Omental fat pad (tissue), 4 donors: ENCODE measurements around the gene MAP9. TPM values are rescaled to one million over a fixed set of nuclear protein-coding genes. Genes with fewer than 3 reads are reported as not detected.

Source experiments
- ATAC-seq: fragments of 150-250 bp; one replicate; pipeline ENCODE4 v1.9.1; 2016; ENCODE audit warnings: mild to moderate bottlenecking, moderate library complexity; ENCODE audit not compliant: low FRiP score
- DNase-seq: peaks from one replicate; pipeline ENCODE4 v3.0.0-alpha.2; 2019; ENCODE audit warnings: low spot score
- total RNA-seq, 4 donors: library from RNA; depleted of rRNA; stranded (reverse); fragments of >200 nt; gene quantifications; one replicate each; pipeline ENCODE4 v1.1.0, GENCODE V29; 2016
- TF ChIP-seq, protein P1 (sequence below), 3 donors: fragments of 450-650 bp; IDR thresholded peaks; one replicate each; pipeline ENCODE4 v1.5.1; 2016 to 2017; ENCODE audit warnings: antibody characterized with exemption in 3 of 3, mild to moderate bottlenecking in 3 of 3, moderate library complexity in 2 of 3

The MAP9 gene
- total RNA-seq, 4 donors from 2014 or later = 5.0 to 7.9 (median 6.4) TPM

DNA sequence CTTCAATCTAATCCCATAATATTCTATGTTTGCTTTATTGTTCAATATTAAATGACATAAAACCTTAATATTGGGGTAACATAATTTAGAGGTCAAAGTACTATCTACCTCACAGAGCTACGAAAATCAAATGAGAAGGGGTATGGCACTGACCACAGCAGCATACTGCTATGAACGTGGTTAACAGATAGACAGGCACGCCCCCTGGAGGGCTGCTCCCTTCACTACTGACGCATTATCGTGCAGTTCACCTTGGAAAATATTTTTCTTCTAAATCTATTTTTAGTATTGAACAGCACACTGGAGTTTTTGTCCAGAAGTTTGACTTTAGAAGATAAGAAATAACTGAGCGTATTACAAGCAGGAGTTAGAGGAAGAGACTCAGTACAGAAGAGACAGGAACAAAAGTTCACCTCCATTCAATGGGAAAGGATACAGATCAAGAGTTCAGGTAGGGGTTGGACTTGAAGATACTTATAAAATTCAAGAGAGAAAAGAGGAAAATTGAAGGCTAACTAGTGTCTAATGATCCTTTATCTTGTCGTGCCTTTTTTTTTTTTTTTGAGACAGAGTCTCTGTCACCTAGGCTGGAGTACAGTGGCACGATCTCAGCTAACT lies 22.7 kb downstream of the MAP9 start:
- TF ChIP-seq, protein P1, sequence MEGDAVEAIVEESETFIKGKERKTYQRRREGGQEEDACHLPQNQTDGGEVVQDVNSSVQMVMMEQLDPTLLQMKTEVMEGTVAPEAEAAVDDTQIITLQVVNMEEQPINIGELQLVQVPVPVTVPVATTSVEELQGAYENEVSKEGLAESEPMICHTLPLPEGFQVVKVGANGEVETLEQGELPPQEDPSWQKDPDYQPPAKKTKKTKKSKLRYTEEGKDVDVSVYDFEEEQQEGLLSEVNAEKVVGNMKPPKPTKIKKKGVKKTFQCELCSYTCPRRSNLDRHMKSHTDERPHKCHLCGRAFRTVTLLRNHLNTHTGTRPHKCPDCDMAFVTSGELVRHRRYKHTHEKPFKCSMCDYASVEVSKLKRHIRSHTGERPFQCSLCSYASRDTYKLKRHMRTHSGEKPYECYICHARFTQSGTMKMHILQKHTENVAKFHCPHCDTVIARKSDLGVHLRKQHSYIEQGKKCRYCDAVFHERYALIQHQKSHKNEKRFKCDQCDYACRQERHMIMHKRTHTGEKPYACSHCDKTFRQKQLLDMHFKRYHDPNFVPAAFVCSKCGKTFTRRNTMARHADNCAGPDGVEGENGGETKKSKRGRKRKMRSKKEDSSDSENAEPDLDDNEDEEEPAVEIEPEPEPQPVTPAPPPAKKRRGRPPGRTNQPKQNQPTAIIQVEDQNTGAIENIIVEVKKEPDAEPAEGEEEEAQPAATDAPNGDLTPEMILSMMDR (IDR thresholded peaks at IDR 0.05) = peak in 1 of 3 donors; percentile 21

GRCh38 chr4:155342142-155342541 lies 34.6 kb downstream of the MAP9 start:
- DNase-seq (no peak), ATAC-seq (no peak)
- TF ChIP-seq, protein P1 (IDR thresholded peaks at IDR 0.05) = no peak

More for the DNA sequence above, 22.7 kb downstream of the MAP9 start:
- ATAC-seq (peak; percentile 75), DNase-seq (peak; percentile 55)

- TF ChIP-seq, protein P1 (IDR thresholded peaks at IDR 0.05) = no peak
- ATAC-seq = no peak
- DNase-seq = no peak
Observed at GRCh38 chr4:155339999-155340398, 36.8 kb downstream of the MAP9 start.

DNA sequence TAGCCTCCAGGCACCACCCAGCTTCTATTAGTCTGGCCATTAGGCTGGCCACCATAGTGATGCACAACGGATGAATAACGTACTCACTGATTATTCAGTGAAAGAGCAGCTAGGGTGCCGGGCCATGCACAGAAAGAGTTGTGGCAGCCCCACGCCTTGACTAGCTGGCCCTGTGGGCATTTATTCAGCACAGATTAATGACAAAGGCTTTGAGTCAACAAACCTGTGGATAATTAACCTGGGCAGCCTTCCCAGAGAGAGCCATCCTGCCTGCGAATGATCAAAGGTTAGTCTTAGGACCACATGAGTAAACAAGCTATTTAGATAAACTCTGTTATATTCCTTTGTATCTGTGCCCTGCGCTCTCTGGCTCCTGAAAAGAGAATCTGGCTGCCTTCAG lies 37.2 kb downstream of the MAP9 start:
- DNase-seq (no peak), ATAC-seq (no peak)
- TF ChIP-seq, protein P1 (IDR thresholded peaks at IDR 0.05) = no peak

DNA sequence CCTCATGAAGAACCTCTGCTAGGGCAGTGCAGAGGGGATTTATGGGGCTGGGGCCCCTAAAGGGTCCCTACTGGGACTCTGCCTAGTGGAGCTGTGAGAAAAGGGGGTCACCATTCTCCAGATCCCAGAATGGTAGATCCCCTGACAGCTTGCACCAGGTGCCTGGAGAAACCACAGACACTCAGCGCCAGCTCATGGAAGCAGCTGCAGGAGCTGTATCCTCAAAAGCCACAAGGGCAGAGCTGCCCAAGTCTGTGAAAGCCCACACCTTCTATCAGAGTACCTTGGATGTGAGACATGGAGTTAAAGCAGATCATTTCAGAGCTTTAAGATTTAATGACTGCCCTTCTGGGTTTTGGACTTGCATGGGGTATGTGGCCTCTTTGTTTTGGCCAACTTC lies 38.6 kb downstream of the MAP9 start:
- DNase-seq (no peak), ATAC-seq (no peak)
- TF ChIP-seq, protein P1 (IDR thresholded peaks at IDR 0.05) = no peak

DNA sequence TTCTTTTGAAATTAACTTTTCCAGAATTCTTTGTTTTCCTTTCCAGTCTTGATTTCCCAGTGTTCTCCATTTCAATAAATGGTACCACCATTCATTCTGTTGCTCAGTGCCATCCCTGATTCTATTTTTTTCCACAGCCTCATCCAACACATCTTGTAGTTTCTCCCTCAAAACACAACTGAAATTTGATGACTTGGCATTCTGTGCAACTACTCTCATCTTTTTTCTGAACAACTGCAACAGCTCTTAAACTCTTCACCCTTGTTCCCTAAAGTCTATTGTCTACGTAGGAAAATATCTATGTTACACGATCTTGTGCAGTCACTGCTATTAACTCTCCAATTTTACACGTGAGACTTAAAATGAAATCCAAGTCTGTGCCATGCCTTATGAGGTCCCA lies 40.5 kb downstream of the MAP9 start:
- TF ChIP-seq, protein P1 (IDR thresholded peaks at IDR 0.05) = no peak
- ATAC-seq = no peak
- no peak for DNase-seq

DNA sequence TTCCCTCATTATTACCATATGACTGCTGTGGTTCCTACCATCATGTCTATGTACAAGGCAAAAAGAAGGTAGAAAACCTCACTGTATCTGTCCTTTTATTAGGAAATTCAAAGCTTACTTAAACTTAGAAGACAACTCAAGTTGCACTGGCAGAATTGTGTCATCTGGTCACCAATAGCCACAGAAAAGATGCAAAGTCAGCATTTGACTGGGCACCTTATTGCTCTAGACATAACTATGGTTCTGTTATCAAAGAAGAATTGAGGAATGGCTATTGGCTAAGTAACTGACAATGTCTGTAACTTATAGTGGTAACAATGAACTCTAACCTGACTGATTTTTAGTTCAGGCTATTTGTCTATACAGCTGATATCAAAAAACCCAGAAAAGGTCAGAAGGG lies 45.3 kb downstream of the MAP9 start:
- no peak for DNase-seq
- no peak for ATAC-seq
- TF ChIP-seq, protein P1 (IDR thresholded peaks at IDR 0.05) = no peak
